K562 (cell line): ENCODE results near the gene SKAP2. TPM values are rescaled to one million over a fixed set of nuclear protein-coding genes. Genes with fewer than 3 reads are reported as not detected.

Experiments used
- ATAC-seq: fragments of 200-7000 bp; cut with Tn5 transposase; 3 replicates; pipeline ENCODE4 v1.9.1; 2020; ENCODE audit warnings: moderate library complexity
- BruUV-seq: library from RNA; stranded (reverse); fragments of 400-500 nt; replicated peaks from 2 replicates; lab custom pipeline; 2021; lab: Mats Ljungman, UMichigan
- CTCF ChIA-PET: fragments of 300-600 bp; formaldehyde crosslinking; extraction: SDS; loops from one replicate; lab custom pipeline; 2021; ENCODE audit warnings: low intra/inter-chr PET ratio; lab: Yijun Ruan, JAX
- POLR2A ChIA-PET: fragments of 300-600, 350-650 bp; sonication (Branson Sonifier 250); formaldehyde crosslinking; extraction: SDS; loops from one replicate; lab custom pipeline; 2021; ENCODE audit warnings: antibody characterized with exemption, inconsistent platforms; lab: Yijun Ruan, JAX
- DNase-seq, 4 experiments: peaks; one replicate each; pipeline versions ENCODE4 v3.0.0 to v3.0.0-alpha.2; 2011 to 2018; ENCODE audit warnings: low spot score in 3 of 4, mixed read lengths in 3 of 4; ENCODE audit errors: extremely low read depth in 1 of 4
- FAIRE-seq: peaks from 2 replicates; lab custom pipeline; 2011; peaks lifted over from hg19 to GRCh38; lab: Jason Lieb, UNC
- H2AFZ ChIP-seq: 2 replicates; pipeline ENCODE4 v1.6.0; 2011; ENCODE audit warnings: low read depth, low read length, control low read depth, inconsistent platforms
- H3K27ac ChIP-seq: fragments of 200-600 bp; 3 replicates; pipeline ENCODE4 v1.8.0; 2011; ENCODE audit warnings: low read depth, mild to moderate bottlenecking, control low read depth, inconsistent platforms, low read length, moderate library complexity, mixed read lengths; ENCODE audit errors: extremely low read depth
- H3K27me3 ChIP-seq, 2 experiments: fragments of 300-600 bp in 1 of 2; 2 replicates in 1 of 2; 3 replicates in 1 of 2; pipeline versions ENCODE4 v1.6.0 to v1.8.0; 2011; ENCODE audit warnings: inconsistent platforms in 2 of 2, low read length in 2 of 2, mild to moderate bottlenecking in 1 of 2, mixed read lengths in 1 of 2, moderate library complexity in 1 of 2; ENCODE audit not compliant: control insufficient read depth in 2 of 2, insufficient read depth in 2 of 2
- H3K36me3 ChIP-seq: fragments of 300-600 bp; 3 replicates; pipeline ENCODE4 v1.8.0; 2011; ENCODE audit warnings: mild to moderate bottlenecking, low read length, inconsistent platforms; ENCODE audit not compliant: control insufficient read depth, insufficient read depth
- H3K4me1 ChIP-seq, 2 experiments: fragments of 200-600 bp in 1 of 2; replicated peaks in 1 of 2; 2 replicates in 1 of 2; 3 replicates in 1 of 2; pipeline versions ENCODE4 v1.5.1 to v1.8.0; 2011; ENCODE audit warnings: inconsistent platforms in 2 of 2, low read length in 2 of 2, mild to moderate bottlenecking in 1 of 2, mixed read lengths in 1 of 2, moderate library complexity in 1 of 2; ENCODE audit not compliant: control insufficient read depth in 2 of 2, insufficient read depth in 2 of 2
- H3K4me2 ChIP-seq: 2 replicates; pipeline ENCODE4 v1.6.1; 2011; ENCODE audit warnings: low read length, control low read depth, inconsistent platforms, mixed read lengths; ENCODE audit not compliant: insufficient read depth
- H3K4me3 ChIP-seq: fragments of 200-600 bp; sonication (generic), shearing (Covaris generic); 2 replicates; pipeline ENCODE4 v1.5.1; 2016; ENCODE audit warnings: control low read depth, inconsistent platforms
- H3K79me2 ChIP-seq: fragments of 200-600 bp; 3 replicates; pipeline ENCODE4 v1.8.0; 2011; ENCODE audit warnings: low read length, inconsistent platforms; ENCODE audit not compliant: control insufficient read depth, insufficient read depth
- H3K9ac ChIP-seq, 2 experiments: 2 replicates each; pipeline versions ENCODE4 v1.6.0 to v1.6.1; 2011; ENCODE audit warnings: low read depth in 2 of 2, low read length in 2 of 2, control low read depth in 1 of 2, inconsistent platforms in 1 of 2, mild to moderate bottlenecking in 1 of 2, mixed read lengths in 1 of 2; ENCODE audit not compliant: insufficient read depth in 1 of 2
- H3K9me1 ChIP-seq: one replicate; pipeline ENCODE4 v1.6.0; 2011; ENCODE audit warnings: inconsistent platforms, mild to moderate bottlenecking, low read length, moderate library complexity; ENCODE audit not compliant: control insufficient read depth, insufficient read depth
- H3K9me3 ChIP-seq: replicated peaks from 2 replicates; pipeline ENCODE4 v1.5.1; 2011; ENCODE audit warnings: low read depth, low read length, inconsistent platforms; ENCODE audit not compliant: control insufficient read depth, insufficient read depth
- H4K20me1 ChIP-seq: replicated peaks from 2 replicates; pipeline ENCODE4 v1.6.1; 2011; ENCODE audit warnings: low read length, inconsistent platforms, mixed read lengths; ENCODE audit not compliant: control insufficient read depth, insufficient read depth
- CXXC5 ChIP-seq: fragments of 250-450 bp; sonication (Bioruptor Pico); IDR thresholded peaks from 2 replicates; pipeline ENCODE4 v1.8.0; 2022; ENCODE audit warnings: inconsistent platforms, mild to moderate bottlenecking, moderate library complexity
- NR4A1 ChIP-seq, 2 experiments: fragments of 250-450 bp in 1 of 2; fragments of 450-650 bp in 1 of 2; sonication (Bioruptor Pico) in 1 of 2; IDR thresholded peaks; 2 replicates each; pipeline versions ENCODE4 v1.4.0 to v1.6.1; 2016 to 2020; ENCODE audit warnings: mild to moderate bottlenecking in 2 of 2, missing compliant biosample characterization in 1 of 2, missing genetic modification characterization in 1 of 2, moderate library complexity in 1 of 2
- RBM22 ChIP-seq: fragments of 200-400 bp; formaldehyde crosslinking; IDR thresholded peaks from 2 replicates; pipeline ENCODE4 v1.6.1; 2018; ENCODE audit warnings: low read length, low read depth; ENCODE audit not compliant: poor library complexity, severe bottlenecking
- SP2 ChIP-seq: IDR thresholded peaks from 2 replicates; pipeline ENCODE4 v1.6.1; 2011; ENCODE audit warnings: mild to moderate bottlenecking, low read depth, low read length, moderate library complexity; ENCODE audit not compliant: poor library complexity, severe bottlenecking; ENCODE audit errors: extremely low read depth
- ZNF696 ChIP-seq: fragments of 250-450 bp; sonication (Bioruptor Pico); conservative IDR thresholded peaks from 2 replicates; pipeline ENCODE4 v1.4.0; 2020; ENCODE audit warnings: mild to moderate bottlenecking, moderate library complexity
- WGBS: fragments of 100-300 bp; shearing (Covaris generic); methylation state at CpG from one replicate; pipeline ENCODE4 v1.1.6; 2016; ENCODE audit warnings: low coverage, mixed read lengths; ENCODE audit not compliant: insufficient coverage; ENCODE audit errors: missing lambda C conversion rate; 5-methylcytosine and 5-hydroxymethylcytosine counted together
- in situ Hi-C: fragments of 300-500 bp; cut with MboI; formaldehyde crosslinking; loops from 4 replicates; pipeline ENCODE4 v1.15.0; 2018; ENCODE audit warnings: inconsistent platforms, mixed read lengths
- intact Hi-C: fragments of 100-400 bp; cut with micrococcal nuclease; formaldehyde crosslinking; loops from 2 replicates; pipeline ENCODE4 v1.14.2; 2022
- polyA plus RNA-seq, 8 experiments: library from polyadenylated mRNA; depleted of rRNA in 4 of 8; stranded (reverse) in 5 of 8; unstranded in 3 of 8; fragments of >200 nt; fragmentation: Nextera tagmentation in 2 of 8; fragmentation: Illumina TruSeq in 1 of 8; extraction: Ambion mirVana in 2 of 8; extraction: Trizol in 1 of 8; gene quantifications; 2 replicates each; pipeline versions ENCODE4 v1.2.1 to v1.2.3, GENCODE V29; 2011 to 2014; ENCODE audit warnings: inconsistent platforms in 1 of 8, missing spikeins in 1 of 8
- total RNA-seq, 7 experiments: library from RNA; depleted of rRNA in 6 of 7; stranded (reverse); fragments of >200 nt in 6 of 7; fragmentation: Illumina TruSeq in 2 of 7; extraction: Trizol in 2 of 7; gene quantifications; 2 replicates each; pipeline versions ENCODE4 v1.2.1 to v1.2.3, GENCODE V29; 2011 to 2021; ENCODE audit warnings: low replicate concordance in 1 of 7
- TF ChIP-seq, protein P1 (sequence below): fragments of 450-650 bp; IDR thresholded peaks from 2 replicates; pipeline ENCODE4 v1.6.1; 2018; ENCODE audit not compliant: partially characterized antibody
- TF ChIP-seq, protein P2 (sequence below): fragments of 250-450 bp; sonication (Bioruptor Pico); IDR thresholded peaks from 2 replicates; pipeline ENCODE4 v1.5.0; 2021
- TF ChIP-seq, protein P3 (sequence below), 2 experiments: fragments of 150-350 bp in 1 of 2; IDR thresholded peaks; 2 replicates each; pipeline ENCODE4 v1.6.1; 2012 to 2016; ENCODE audit warnings: low read depth in 2 of 2, low read length in 2 of 2, mild to moderate bottlenecking in 1 of 2, moderate library complexity in 1 of 2
- TF ChIP-seq, protein P4 (sequence below), 2 experiments: fragments of 450-650 bp in 1 of 2; sonication (generic) in 1 of 2; formaldehyde crosslinking in 1 of 2; IDR thresholded peaks in 1 of 2; conservative IDR thresholded peaks in 1 of 2; 2 replicates each; pipeline versions ENCODE4 v1.6.1 to v1.8.1; 2016 to 2023; ENCODE audit warnings: mild to moderate bottlenecking in 2 of 2, moderate library complexity in 2 of 2, inconsistent platforms in 1 of 2, missing genetic modification reagents in 1 of 2

Gene SKAP2
- total and polyA plus RNA-seq, 9 of the 15 experiments (the other 6 are each of a cell fraction or from before 2014, with no cell fraction given): 4.2 to 11.7 (median 8.3) TPM

DNA sequence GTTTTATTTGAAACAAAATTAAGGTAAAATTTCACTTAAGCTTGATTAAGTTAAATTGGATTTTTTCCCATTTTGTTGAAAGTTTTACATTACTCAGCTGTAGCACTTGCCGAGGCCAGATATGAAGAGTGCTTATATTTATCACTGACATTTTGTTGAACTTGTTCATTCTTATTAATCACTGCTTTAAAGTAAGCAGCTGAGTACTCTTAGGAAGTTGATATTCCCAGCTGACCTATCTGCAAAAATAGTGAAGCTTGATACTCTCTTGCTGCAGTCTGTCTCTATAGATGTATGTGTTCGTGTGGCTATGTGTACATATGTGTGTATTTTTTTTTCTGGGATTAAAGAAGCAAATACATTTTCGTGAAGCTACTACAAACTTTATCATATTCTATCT is 150.0 kb downstream of the SKAP2 start (continued):
- TF ChIP-seq, protein P1, sequence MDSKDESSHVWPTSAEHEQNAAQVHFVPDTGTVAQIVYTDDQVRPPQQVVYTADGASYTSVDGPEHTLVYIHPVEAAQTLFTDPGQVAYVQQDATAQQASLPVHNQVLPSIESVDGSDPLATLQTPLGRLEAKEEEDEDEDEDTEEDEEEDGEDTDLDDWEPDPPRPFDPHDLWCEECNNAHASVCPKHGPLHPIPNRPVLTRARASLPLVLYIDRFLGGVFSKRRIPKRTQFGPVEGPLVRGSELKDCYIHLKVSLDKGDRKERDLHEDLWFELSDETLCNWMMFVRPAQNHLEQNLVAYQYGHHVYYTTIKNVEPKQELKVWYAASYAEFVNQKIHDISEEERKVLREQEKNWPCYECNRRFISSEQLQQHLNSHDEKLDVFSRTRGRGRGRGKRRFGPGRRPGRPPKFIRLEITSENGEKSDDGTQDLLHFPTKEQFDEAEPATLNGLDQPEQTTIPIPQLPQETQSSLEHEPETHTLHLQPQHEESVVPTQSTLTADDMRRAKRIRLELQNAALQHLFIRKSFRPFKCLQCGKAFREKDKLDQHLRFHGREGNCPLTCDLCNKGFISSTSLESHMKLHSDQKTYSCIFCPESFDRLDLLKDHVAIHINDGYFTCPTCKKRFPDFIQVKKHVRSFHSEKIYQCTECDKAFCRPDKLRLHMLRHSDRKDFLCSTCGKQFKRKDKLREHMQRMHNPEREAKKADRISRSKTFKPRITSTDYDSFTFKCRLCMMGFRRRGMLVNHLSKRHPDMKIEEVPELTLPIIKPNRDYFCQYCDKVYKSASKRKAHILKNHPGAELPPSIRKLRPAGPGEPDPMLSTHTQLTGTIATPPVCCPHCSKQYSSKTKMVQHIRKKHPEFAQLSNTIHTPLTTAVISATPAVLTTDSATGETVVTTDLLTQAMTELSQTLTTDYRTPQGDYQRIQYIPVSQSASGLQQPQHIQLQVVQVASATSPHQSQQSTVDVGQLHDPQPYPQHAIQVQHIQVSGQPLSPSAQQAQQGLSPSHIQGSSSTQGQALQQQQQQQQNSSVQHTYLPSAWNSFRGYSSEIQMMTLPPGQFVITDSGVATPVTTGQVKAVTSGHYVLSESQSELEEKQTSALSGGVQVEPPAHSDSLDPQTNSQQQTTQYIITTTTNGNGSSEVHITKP: no peak
- TF ChIP-seq NR4A1 (CRISPR knock-in tag; IDR thresholded peaks at IDR 0.05): no peak
- TF ChIP-seq NR4A1 (tag; IDR thresholded peaks at IDR 0.05): no peak
- TF ChIP-seq, protein P2, sequence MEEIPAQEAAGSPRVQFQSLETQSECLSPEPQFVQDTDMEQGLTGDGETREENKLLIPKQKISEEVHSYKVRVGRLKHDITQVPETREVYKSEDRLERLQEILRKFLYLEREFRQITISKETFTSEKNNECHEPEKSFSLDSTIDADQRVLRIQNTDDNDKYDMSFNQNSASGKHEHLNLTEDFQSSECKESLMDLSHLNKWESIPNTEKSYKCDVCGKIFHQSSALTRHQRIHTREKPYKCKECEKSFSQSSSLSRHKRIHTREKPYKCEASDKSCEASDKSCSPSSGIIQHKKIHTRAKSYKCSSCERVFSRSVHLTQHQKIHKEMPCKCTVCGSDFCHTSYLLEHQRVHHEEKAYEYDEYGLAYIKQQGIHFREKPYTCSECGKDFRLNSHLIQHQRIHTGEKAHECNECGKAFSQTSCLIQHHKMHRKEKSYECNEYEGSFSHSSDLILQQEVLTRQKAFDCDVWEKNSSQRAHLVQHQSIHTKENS (CRISPR knock-in tag): no peak

DNA sequence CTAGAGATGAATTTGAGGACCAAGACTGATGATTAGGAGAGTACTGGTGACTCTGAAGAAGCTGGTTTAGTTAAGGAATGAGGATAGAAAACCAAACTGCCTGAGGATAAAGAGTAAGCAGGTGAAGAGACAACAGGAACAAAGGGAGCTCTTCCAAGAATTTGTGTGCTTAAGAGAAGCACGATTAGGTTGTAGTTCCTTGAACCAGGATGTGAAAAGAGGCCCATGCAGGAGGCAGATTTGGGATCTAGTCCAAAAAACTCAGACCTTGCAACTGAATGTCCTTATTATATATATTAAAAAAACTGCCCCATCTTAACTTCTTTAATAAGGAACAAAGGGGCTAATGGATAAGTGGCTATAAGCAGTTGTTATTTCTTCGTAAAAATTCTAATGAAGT is 150.4 kb downstream of the SKAP2 start:
- BruUV-seq: no TSS peak
- POLR2A ChIA-PET: no interaction called here
- Histone ChIP-seq H2AFZ (no peak overlapping the region), H3K27me3 (no peaks in the 10 kb centered on the region; a peak in 1 of 5 replicates), H3K36me3 (no peaks in the 10 kb centered on the region), H3K9me1 (no peaks in the 10 kb centered on the region), H3K79me2 (no peaks in the 10 kb centered on the region), H4K20me1 (no peaks in the 10 kb centered on the region), H3K9ac (no peak overlapping the region), H3K9me3 (no peaks in the 10 kb centered on the region), H3K4me2 (no peak overlapping the region), H3K4me1 (no peaks in the 10 kb centered on the region), H3K27ac (no peak overlapping the region), H3K4me3 (no peak overlapping the region)
- no peak for FAIRE-seq
- no peak for DNase-seq
- intact Hi-C loops: no loop called here
- 0% methylated on average over 2 of the region's 2 CpGs for WGBS
- ATAC-seq: no peak
- in situ Hi-C loops: no loop called here
- CTCF ChIA-PET: no interaction called here
- TF ChIP-seq, protein P3, sequence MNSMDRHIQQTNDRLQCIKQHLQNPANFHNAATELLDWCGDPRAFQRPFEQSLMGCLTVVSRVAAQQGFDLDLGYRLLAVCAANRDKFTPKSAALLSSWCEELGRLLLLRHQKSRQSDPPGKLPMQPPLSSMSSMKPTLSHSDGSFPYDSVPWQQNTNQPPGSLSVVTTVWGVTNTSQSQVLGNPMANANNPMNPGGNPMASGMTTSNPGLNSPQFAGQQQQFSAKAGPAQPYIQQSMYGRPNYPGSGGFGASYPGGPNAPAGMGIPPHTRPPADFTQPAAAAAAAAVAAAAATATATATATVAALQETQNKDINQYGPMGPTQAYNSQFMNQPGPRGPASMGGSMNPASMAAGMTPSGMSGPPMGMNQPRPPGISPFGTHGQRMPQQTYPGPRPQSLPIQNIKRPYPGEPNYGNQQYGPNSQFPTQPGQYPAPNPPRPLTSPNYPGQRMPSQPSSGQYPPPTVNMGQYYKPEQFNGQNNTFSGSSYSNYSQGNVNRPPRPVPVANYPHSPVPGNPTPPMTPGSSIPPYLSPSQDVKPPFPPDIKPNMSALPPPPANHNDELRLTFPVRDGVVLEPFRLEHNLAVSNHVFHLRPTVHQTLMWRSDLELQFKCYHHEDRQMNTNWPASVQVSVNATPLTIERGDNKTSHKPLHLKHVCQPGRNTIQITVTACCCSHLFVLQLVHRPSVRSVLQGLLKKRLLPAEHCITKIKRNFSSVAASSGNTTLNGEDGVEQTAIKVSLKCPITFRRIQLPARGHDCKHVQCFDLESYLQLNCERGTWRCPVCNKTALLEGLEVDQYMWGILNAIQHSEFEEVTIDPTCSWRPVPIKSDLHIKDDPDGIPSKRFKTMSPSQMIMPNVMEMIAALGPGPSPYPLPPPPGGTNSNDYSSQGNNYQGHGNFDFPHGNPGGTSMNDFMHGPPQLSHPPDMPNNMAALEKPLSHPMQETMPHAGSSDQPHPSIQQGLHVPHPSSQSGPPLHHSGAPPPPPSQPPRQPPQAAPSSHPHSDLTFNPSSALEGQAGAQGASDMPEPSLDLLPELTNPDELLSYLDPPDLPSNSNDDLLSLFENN (IDR thresholded peaks at IDR 0.05; ENCODE audit: low read depth in 2 of 2, low read length in 2 of 2): no peak
- TF ChIP-seq ZNF696 (CRISPR knock-in tag): no peak
- no peak for TF ChIP-seq CXXC5 (CRISPR knock-in tag)
- TF ChIP-seq, protein P4, sequence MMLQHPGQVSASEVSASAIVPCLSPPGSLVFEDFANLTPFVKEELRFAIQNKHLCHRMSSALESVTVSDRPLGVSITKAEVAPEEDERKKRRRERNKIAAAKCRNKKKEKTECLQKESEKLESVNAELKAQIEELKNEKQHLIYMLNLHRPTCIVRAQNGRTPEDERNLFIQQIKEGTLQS (IDR thresholded peaks at IDR 0.05): no peak
- TF ChIP-seq, protein P4 (CRISPR knock-in tag; conservative IDR thresholded peaks at IDR 0.05): no peak
- TF ChIP-seq RBM22: no peak
- TF ChIP-seq SP2: no peak
